A673 (cell line): Measurements from ENCODE around the gene COQ10B.

ENCODE experiments used
- EZH2 ChIP-seq: fragments of 200-600 bp; sonication (generic); IDR thresholded peaks from 2 replicates; pipeline ENCODE4 v1.6.1; 2017; ENCODE audit warnings: borderline replicate concordance, low read depth, mild to moderate bottlenecking, mixed read lengths, antibody characterized with exemption, low read length; ENCODE audit not compliant: poor library complexity, severe bottlenecking
- TF ChIP-seq, protein P1 (sequence below): fragments of 300-800, 200-600 bp; sonication (generic); conservative IDR thresholded peaks from 2 replicates; pipeline ENCODE4 v1.5.1; 2017; ENCODE audit warnings: low read depth, mild to moderate bottlenecking, antibody characterized with exemption, low read length, moderate library complexity, mixed read lengths

DNA sequence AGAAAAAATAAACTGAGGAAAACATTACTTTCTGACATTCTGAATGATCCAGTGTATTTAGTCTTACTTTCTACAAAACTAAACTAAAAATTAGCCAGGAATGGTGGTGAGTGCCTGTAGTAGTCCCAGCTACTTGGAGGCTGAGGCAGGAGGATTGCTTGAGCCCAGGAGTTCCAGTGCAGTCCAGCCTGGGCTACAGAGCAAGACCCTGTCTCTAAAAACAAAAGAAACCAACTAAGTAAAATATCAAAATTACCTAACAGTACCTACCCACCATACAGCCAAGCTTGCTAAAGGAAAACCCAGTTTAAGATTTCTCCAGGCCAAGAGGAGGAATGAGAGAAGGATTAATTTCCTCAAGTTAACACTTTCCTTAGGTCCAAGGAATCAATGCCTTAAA, 43.3 kb downstream of the COQ10B start:
- TF ChIP-seq, protein P1, sequence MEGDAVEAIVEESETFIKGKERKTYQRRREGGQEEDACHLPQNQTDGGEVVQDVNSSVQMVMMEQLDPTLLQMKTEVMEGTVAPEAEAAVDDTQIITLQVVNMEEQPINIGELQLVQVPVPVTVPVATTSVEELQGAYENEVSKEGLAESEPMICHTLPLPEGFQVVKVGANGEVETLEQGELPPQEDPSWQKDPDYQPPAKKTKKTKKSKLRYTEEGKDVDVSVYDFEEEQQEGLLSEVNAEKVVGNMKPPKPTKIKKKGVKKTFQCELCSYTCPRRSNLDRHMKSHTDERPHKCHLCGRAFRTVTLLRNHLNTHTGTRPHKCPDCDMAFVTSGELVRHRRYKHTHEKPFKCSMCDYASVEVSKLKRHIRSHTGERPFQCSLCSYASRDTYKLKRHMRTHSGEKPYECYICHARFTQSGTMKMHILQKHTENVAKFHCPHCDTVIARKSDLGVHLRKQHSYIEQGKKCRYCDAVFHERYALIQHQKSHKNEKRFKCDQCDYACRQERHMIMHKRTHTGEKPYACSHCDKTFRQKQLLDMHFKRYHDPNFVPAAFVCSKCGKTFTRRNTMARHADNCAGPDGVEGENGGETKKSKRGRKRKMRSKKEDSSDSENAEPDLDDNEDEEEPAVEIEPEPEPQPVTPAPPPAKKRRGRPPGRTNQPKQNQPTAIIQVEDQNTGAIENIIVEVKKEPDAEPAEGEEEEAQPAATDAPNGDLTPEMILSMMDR = no peak
- TF ChIP-seq EZH2 = no peak
